Bronchial epithelial cell (primary cell): ENCODE results near the gene LDAH. TPM values are rescaled to one million over a fixed set of nuclear protein-coding genes. Genes with fewer than 3 reads are reported as not detected.

Experiments
- DNase-seq: peaks from one replicate; pipeline ENCODE4 v3.0.0-alpha.2; 2010; ENCODE audit warnings: low read depth
- FAIRE-seq: peaks from 2 replicates; lab custom pipeline; 2011; peaks lifted over from hg19 to GRCh38; lab: Jason Lieb, UNC
- H3K27me3 ChIP-seq: 2 replicates; pipeline ENCODE4 v1.5.1; 2011; ENCODE audit warnings: low read length; ENCODE audit not compliant: control insufficient read depth, insufficient read depth
- H3K36me3 ChIP-seq: 2 replicates; pipeline ENCODE4 v1.5.1; 2011; ENCODE audit warnings: low read length; ENCODE audit not compliant: control insufficient read depth, insufficient read depth
- H3K4me3 ChIP-seq: 2 replicates; pipeline ENCODE4 v1.5.1; 2011; ENCODE audit warnings: mild to moderate bottlenecking, low read depth, low read length, control low read depth
- total RNA-seq: library from RNA; depleted of rRNA; stranded (reverse); fragments of >200 nt; gene quantifications from 2 replicates; pipeline ENCODE4 v1.2.1, GENCODE V29; 2014
- TF ChIP-seq, protein P1 (sequence below): IDR thresholded peaks from 2 replicates; pipeline ENCODE4 v1.5.1; 2011; ENCODE audit warnings: mild to moderate bottlenecking, moderate library complexity, low read length, control low read depth, inconsistent platforms; ENCODE audit not compliant: insufficient read depth, severe bottlenecking

Gene LDAH
- total RNA-seq, 1 donor from 2014 or later, result 8.4 TPM

- no peak for FAIRE-seq
- TF ChIP-seq, protein P1, sequence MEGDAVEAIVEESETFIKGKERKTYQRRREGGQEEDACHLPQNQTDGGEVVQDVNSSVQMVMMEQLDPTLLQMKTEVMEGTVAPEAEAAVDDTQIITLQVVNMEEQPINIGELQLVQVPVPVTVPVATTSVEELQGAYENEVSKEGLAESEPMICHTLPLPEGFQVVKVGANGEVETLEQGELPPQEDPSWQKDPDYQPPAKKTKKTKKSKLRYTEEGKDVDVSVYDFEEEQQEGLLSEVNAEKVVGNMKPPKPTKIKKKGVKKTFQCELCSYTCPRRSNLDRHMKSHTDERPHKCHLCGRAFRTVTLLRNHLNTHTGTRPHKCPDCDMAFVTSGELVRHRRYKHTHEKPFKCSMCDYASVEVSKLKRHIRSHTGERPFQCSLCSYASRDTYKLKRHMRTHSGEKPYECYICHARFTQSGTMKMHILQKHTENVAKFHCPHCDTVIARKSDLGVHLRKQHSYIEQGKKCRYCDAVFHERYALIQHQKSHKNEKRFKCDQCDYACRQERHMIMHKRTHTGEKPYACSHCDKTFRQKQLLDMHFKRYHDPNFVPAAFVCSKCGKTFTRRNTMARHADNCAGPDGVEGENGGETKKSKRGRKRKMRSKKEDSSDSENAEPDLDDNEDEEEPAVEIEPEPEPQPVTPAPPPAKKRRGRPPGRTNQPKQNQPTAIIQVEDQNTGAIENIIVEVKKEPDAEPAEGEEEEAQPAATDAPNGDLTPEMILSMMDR, result no peak
- Histone ChIP-seq H3K27me3 (no peaks in the 10 kb centered on the region), H3K4me3 (no peak overlapping the region), H3K36me3 (peaks cover 1% of the 10 kb centered on the region)
- no peak for DNase-seq
Observed at GRCh38 chr2:20691076-20691734, 131.7 kb downstream of the LDAH start.

DNA sequence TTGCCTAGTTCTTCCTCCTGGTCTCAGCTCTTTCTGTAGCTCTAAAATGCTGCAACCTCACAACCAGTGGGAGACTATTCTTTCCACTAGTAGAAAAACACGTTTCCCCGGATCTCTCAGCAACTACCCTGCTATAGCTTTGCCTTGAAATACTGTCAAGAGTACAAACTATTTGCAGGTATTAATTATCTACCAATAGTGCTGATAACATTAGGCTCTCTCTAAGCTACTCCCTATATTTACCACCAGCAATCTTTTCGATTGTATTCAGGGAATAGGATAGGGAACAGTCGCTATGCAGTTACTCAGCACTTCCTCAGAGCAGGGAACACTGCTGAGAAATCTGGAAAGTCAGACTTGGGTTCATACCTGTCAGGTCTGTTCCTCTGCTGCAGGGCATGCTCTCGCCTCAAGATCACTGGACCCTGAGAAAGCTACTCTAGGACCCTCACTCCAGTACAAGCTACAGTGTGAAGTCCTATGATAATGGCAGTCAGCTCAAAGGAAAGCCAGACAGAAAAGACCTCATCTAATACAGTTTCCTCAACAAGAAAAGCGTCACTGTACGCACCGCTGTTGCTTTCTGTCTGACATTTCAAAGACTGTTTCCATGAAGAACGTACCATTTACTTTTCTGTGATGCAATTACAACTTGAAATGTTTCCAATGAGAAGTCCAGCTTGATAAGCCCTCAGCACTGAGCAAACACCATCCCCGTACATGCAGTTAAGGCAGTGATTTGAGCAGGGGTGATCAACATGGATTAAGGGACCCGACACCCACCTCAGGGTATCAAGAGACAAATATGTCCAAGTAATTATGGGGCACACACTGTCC is 133.3 kb downstream of the LDAH start:
- TF ChIP-seq, protein P1, result no peak
- no peak overlapping the region for H3K4me3 ChIP-seq
- no peaks in the 10 kb centered on the region for H3K36me3 ChIP-seq
- no peaks in the 10 kb centered on the region for H3K27me3 ChIP-seq
- no peak for DNase-seq
- FAIRE-seq, result peak; percentile 50

- H3K4me3 ChIP-seq, result no peak overlapping the region
- TF ChIP-seq, protein P1, result no peak
- H3K36me3 ChIP-seq, result peaks cover 1% of the 10 kb centered on the region
- H3K27me3 ChIP-seq, result no peaks in the 10 kb centered on the region
- no peak for DNase-seq
- FAIRE-seq, result no peak
Observed at GRCh38 chr2:20687260-20687832, 135.6 kb downstream of the LDAH start.

DNA sequence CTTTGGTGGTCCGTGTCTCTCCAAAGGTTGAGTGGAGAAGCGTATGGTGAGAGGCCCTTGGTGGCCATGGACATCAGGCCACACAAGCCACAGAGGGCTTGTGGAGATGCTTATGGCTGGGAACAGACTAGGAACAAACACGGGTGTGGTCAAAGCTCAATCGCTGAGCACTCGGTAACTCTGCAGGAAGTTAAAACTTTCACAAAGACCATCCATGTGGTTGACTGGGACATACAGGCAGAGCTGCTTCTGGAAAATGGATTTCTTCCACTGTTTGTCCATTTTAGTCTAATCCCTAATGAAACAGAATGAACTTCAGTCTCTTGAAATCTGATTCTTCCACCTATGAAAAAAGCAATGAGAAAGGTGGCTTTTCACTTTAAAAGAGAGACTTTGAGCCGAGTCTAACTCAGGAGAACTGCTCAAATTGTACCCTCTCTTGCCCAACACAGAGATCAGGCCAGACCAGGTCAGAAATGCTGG is 138.3 kb downstream of the LDAH start:
- DNase-seq (no peak), FAIRE-seq (no peak)
- Histone ChIP-seq H3K4me3 (no peak overlapping the region), H3K36me3 (peaks cover 1% of the 10 kb centered on the region), H3K27me3 (no peaks in the 10 kb centered on the region)
- TF ChIP-seq, protein P1, result no peak

- peaks cover 1% of the 10 kb centered on the region for H3K36me3 ChIP-seq
- DNase-seq (no peak), FAIRE-seq (no peak)
- TF ChIP-seq, protein P1, result peak; percentile 20
- no peaks in the 10 kb centered on the region for H3K27me3 ChIP-seq
- no peak overlapping the region for H3K4me3 ChIP-seq
Observed at GRCh38 chr2:20682167-20682920, 140.6 kb downstream of the LDAH start.
